GM13976 (cell line): ENCODE results near the gene SERPINA3.

Source experiments
- DNase-seq: peaks from one replicate; pipeline ENCODE4 v3.0.0; 2012; ENCODE audit warnings: low spot score
- in situ Hi-C: fragments of 300-500 bp; cut with MboI; formaldehyde crosslinking; loops from one replicate; pipeline ENCODE4 v1.12.0; 2022; ENCODE audit warnings: low sequenced_read_pairs, mixed read lengths, inconsistent platforms; ENCODE audit not compliant: unreplicated experiment
- TF ChIP-seq, protein P1 (sequence below): IDR thresholded peaks from 2 replicates; pipeline ENCODE4 v1.5.1; 2012; ENCODE audit warnings: borderline replicate concordance, mild to moderate bottlenecking; ENCODE audit not compliant: insufficient read depth; ENCODE audit errors: extremely low read depth, missing control alignments, control extremely low read depth

The SERPINA3 gene

DNA sequence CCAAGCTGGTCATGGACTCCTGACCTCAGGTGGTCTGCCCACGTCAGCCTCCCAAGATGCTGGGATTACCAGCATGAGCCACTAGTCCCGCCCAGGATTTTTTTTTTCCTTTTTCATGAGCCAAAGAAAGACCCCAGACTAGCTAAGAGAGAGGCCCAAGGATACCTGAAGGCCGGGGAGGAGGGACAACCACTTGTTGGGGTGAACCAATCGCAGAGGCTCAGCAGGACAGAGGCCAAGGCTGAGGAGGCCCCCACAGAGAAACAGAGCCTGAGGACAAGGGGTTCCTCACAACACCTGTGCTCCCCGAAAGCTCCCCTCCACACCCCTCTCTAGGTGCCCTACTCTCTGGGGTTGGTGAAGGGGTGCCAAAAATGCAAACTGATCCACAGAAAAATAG, 1.0 kb upstream of the SERPINA3 start:
- no peak for DNase-seq
- TF ChIP-seq, protein P1, sequence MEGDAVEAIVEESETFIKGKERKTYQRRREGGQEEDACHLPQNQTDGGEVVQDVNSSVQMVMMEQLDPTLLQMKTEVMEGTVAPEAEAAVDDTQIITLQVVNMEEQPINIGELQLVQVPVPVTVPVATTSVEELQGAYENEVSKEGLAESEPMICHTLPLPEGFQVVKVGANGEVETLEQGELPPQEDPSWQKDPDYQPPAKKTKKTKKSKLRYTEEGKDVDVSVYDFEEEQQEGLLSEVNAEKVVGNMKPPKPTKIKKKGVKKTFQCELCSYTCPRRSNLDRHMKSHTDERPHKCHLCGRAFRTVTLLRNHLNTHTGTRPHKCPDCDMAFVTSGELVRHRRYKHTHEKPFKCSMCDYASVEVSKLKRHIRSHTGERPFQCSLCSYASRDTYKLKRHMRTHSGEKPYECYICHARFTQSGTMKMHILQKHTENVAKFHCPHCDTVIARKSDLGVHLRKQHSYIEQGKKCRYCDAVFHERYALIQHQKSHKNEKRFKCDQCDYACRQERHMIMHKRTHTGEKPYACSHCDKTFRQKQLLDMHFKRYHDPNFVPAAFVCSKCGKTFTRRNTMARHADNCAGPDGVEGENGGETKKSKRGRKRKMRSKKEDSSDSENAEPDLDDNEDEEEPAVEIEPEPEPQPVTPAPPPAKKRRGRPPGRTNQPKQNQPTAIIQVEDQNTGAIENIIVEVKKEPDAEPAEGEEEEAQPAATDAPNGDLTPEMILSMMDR = no peak
- in situ Hi-C loops = no loop called here

DNA sequence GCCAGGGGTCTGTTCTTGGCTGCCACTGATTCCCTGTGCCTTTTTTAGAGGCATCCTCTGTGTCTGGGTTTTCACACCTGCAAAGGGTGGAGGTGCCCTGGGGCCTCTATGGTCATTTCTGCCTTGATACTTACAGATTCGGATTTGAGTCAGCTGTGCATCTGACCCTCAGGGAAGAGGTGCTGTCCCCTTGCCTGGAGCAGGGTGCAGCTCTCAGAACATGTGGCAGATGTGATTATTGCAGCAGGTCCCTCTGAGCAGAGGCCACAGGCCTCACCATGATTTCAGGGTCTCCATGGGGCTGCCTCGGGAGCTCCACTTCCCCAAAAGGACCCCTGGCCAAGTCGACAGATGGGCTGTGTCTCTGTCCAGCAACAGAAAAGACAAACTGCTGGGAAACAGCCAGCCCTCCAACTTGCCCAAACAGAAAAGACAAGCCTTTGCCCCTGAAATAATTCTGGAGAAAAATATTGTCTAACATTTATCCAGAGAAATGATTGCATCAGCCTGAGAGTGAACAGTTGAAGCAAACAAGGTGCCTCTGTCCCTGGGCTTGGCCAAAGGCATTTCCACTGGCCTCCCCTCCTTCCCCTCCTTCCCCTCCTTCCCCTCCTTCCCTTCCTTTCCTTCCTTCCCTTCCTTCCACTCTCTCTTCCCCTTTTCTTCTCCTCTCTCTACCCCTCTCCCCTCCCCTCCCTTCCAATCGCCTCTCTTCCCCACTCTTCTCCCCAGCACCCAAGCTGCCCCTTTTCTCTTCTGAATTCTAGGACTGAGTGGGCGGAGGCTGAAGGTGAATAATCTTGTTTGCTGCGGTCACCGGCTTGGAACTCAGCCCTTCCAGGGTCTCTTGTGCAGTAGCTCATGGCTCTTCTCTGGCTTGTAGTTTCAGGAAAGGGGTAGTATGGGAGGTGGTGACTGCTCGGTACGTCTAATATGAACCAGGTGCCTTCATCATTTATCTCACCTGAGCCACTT, 676 bp downstream of the SERPINA3 start:
- DNase-seq = no peak
- TF ChIP-seq, protein P1 = no peak

DNA sequence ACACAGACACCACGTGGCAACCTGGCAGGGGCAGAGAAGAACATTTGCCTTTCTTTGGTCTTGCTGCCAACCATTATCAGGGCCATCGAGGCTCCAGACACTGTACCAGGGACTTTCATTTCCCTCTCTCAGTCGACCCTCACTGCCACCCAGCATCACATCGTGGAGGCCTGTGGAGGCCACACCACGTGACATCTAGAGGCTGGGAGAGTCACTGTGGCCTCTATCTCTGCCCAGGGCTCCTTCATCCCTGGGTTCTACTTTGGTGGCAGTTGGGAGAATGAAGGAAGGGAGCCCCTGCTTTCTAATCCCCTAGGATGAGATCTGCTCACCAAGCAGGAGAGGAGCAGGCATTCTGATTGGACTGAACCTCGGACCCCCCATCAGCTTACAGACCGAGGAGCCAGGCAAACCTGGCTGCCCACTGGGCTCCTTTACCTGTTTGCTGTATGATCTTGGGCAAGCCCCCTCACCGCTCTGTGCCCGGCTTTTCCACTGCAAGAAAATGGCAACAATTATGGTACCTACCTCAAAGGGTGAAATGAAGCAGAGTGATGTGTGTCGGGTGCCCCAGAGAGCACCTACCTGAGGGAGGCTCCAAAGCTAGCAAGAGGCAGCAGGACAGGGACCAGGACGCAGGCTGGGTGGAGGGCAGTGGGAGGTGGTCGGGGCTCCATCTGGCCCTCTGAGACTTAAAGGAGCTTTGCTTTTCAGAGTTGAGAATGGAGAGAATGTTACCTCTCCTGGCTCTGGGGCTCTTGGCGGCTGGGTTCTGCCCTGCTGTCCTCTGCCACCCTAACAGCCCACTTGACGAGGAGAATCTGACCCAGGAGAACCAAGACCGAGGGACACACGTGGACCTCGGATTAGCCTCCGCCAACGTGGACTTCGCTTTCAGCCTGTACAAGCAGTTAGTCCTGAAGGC, 1.8 kb downstream of the SERPINA3 start:
- DNase-seq = no peak
- TF ChIP-seq, protein P1 = no peak
- in situ Hi-C loops = no loop called here

More for the DNA sequence above, 676 bp downstream of the SERPINA3 start:
- in situ Hi-C loops = no loop called here

DNA sequence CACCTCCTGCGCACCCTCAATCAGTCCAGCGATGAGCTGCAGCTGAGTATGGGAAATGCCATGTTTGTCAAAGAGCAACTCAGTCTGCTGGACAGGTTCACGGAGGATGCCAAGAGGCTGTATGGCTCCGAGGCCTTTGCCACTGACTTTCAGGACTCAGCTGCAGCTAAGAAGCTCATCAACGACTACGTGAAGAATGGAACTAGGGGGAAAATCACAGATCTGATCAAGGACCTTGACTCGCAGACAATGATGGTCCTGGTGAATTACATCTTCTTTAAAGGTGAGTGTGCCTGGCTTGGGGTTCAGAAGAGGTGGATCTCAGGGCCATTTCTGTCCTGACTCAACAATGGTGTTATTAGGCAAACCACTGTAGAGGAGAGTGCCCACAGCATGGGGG, 2.6 kb downstream of the SERPINA3 start:
- no peak for DNase-seq
- in situ Hi-C loops = no loop called here
- TF ChIP-seq, protein P1 = no peak

DNA sequence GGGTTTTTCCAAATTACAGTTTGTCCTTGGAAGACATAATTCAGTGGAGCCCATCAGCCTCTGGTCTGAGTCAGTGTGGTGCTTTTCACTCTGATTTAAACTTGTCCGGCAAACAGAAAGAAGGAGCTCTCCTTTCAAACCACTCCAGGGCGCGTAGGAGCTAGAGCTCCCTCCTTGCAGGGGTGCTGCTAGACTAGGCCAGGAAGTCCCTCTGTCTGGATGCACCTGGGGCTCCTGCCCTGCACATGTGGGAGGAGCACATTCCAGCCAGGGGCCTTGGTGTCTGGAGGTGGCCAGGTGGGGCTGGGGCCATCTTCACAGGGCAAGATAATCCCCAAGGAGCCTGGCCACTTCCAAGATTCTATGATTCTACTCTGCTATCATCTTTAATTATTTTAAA, 3.1 kb downstream of the SERPINA3 start:
- no peak for DNase-seq
- TF ChIP-seq, protein P1 = no peak
- in situ Hi-C loops = no loop called here

DNA sequence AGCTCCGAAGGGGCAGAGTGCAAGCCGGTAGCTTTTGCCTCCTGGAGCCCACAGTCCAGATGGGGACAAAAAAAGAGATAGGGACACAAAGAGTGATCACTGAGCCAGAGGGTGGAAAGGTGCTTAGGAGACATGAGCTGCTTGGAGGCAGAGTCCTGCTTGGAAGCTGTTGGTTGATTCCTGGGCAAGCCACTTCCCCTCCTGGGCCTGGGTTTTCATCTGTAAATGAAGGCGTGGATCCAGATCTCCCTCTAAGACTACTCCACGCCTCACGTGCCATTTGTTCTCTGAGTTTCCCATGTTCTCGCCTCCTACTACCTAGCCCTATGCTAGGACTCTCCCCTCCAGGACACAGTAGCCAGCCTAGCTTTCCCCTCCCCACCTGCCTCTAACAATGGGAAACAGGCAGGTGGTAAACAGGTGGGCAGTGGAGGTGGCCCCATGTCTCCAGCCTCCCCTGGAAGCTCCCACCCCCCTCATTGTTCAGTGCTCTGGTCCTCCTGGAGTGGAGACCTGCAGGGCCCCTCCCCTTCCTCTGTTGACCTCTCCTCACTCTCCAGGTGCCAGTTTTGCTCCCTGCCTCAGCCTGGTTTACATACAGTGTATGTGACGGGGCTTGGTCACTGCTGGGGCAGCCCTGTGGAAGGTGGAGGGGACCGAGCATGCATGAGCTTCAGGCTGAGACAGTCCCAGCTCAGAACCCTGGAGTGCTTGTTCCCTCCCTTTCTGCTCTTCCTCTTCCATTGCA, 3.8 kb downstream of the SERPINA3 start:
- in situ Hi-C loops = no loop called here
- TF ChIP-seq, protein P1 = no peak
- no peak for DNase-seq
